ENCODE measurements around the gene SPOCK2. TPM values are rescaled to one million over a fixed set of nuclear protein-coding genes. Genes with fewer than 3 reads are reported as not detected.
A peak's percentile ranks its signal among the peaks of the same experiment; 100 is the strongest.

SPOCK2 gene
- total RNA-seq, 2 experiments from 2014 or later: 370 to 371 TPM

DNA sequence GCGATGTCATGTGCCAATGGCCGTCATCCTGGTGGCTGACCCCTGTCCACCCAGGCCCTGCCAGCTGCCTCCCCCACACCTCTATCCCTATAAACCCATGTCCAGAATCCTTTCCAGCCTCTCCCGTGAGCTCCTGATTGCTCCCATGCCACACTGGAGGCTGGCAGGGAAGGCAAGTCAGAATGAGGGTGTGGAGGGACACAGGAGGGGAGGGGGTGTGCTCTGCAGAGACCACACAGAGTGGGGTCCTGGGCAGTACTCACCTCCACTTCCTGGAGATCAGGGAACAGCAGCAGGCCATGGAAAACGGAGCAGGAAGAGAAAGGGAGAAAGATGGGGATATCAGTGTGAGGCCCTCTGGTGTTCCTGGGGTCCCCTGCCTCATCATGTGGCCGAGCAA lies 15.7 kb downstream of the SPOCK2 start:
- H3K36me3 Mint-ChIP-seq: peaks cover 33% of the 10 kb centered on the region
- H3K27ac Mint-ChIP-seq: peak overlapping the region; percentile 3

DNA sequence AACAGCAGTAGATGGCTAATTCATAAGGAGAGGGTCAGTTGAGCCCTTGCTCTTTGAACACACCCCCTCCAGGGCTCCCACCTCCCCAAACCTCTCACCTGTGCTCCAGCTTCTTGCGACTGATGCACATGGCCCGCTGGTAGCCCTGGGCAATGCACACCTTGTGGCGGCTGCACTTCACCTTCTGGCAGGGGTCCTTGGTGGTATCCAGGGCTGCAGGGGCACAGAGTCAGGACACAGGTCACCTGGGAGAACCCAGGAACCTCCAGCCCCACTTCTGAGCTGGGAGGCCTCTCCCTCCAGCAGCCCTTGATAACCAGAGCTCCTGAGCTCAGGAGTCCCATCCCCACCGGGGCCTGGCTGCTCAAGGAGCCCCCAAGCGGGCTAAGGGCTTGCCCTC lies 16.3 kb downstream of the SPOCK2 start:
- ATAC-seq (ENCODE audit: low read depth): no peak
- Mint-ChIP-seq H3K4me1 (peaks cover 38% of the 10 kb centered on the region), H3K9me3 (no peaks in the 10 kb centered on the region), H3K27me3 (no peaks in the 10 kb centered on the region), H3K27ac (no peak overlapping the region), H3K36me3 (peaks cover 33% of the 10 kb centered on the region), H3K4me3 (no peak overlapping the region)
- POLR2A ChIA-PET: interaction anchor here (1.5 kb wide), 1 partner anchor 16 kb away, joined by 4 read pairs; no protein-coding TSS in a partner anchor
- no peak for DNase-seq

More for the DNA sequence above, 15.7 kb downstream of the SPOCK2 start:
- ATAC-seq (ENCODE audit: low read depth) (no peak), DNase-seq (no peak)
- POLR2A ChIA-PET: interaction anchor here (0.6 to 1.5 kb wide), 5 partner anchors 10 to 35 kb away, joined by 3 to 6 read pairs (median 4); no protein-coding TSS in a partner anchor
- Mint-ChIP-seq H3K4me3 (no peak overlapping the region), H3K9me3 (no peaks in the 10 kb centered on the region), H3K4me1 (peaks cover 44% of the 10 kb centered on the region), H3K27me3 (no peaks in the 10 kb centered on the region)

DNA sequence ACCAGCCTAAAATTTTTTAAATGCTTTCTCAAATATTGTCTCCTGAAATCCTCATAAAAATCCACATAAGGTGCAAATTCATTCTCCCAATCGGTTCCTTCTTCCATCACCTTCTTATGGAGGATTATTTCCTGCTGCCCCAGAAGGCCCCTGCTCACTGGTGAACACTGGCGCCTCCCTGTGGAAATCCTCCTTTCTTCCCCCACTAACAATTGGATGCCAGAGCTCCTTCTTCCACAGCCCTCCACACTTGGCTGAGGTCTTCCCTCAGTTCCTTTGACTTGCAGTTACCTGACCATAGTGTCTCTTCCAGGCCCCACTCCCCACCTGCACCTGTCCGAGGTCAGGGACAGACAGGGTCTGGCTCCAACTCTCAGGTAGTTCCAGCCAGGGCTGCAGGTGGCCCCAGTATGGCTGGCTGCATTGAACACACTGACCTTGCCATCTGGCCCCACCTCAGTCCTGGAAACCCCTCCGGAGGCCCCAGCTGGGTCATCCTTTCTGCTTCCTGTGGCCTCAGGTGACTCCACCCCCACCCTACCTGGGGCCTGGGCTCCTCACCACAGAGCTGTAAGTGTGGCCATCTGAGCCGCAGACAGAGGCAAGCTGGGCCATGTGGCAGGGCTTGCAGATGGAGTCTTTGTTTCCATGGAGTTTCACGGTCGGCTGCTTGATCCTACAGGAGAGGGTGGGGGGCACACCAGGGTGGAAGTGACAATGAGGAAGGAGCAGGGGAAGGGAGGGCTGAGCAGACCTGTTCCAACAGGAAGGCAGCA lies 18.4 kb downstream of the SPOCK2 start:
- Mint-ChIP-seq H3K4me1 (peaks cover 23% of the 10 kb centered on the region), H3K9me3 (no peaks in the 10 kb centered on the region), H3K27me3 (no peaks in the 10 kb centered on the region), H3K27ac (peak overlapping the region; percentile 27), H3K36me3 (peaks cover 35% of the 10 kb centered on the region), H3K4me3 (no peak overlapping the region)
- no peak for DNase-seq
- POLR2A ChIA-PET: interaction anchor here (0.6 to 2.2 kb wide), 4 partner anchors 9 to 206 kb away, joined by 3 to 9 read pairs (median 4); no protein-coding TSS in a partner anchor
- ATAC-seq (ENCODE audit: low read depth): no peak

DNA sequence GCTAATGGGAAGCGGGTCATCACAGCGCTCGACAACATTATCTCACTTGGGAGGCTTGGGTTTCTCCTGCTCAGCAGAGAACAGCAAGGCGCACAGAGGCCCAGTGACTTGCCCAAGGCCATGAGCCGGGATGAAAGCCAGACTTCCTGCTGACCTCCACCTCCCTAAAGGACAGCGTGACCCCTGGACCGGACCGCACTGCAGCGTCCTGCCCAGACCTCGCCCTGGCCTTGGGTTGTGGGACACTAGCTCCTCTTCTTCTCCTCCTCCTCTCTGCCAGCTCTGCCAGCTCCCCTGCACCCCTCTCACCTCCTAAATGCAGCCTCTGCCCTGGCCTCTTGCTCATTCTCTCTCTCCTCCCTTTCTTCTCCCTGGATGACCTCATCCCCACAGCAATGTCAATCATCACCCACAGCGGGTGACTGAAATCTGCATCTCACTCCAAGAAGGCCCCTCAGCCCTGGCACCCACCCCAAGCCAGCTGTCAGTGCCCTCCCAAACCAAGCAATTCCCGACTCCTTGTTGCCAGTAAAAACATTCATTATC lies 19.4 kb downstream of the SPOCK2 start:
- Mint-ChIP-seq H3K4me3 (no peak overlapping the region), H3K27me3 (no peaks in the 10 kb centered on the region), H3K4me1 (peaks cover 21% of the 10 kb centered on the region), H3K27ac (peak overlapping the region; percentile 47), H3K9me3 (no peaks in the 10 kb centered on the region), H3K36me3 (peaks cover 34% of the 10 kb centered on the region)
- ATAC-seq (ENCODE audit: low read depth): no peak
- no peak for DNase-seq
- POLR2A ChIA-PET: interaction anchor here (2.2 kb wide), 1 partner anchor 10 kb away, joined by 9 read pairs; no protein-coding TSS in a partner anchor

DNA sequence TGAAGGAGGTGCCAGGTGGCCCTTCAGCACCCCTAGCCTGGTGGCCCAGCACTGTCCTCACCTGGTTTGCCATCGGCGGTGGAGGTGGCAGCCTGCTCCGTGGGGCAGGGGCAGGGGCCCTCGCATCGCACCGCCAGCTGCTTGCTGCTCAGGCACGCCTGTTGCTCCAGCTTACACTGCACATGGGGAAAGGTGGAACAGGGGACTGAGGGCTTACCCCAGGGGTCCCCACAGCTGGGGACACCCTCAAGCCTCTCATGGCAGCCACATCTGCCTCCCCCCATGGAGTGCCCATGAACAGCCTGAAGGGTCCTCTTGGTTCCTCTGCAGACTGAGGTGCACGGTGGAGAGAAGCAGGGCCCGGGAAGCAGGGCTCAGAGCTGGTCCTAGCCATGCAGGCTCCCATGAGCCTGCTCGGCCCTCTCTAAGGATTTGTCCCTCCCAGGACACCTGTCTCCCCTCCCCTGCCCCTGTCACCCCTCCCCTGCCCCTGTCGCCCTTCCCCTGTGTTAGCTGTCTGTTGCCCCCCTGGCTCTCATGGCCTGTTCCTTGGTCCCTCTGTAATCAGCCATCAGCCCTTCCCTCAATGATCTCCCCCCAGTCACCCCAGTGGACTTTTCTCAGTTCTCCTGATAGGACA lies 20.1 kb downstream of the SPOCK2 start:
- peak overlapping the region; percentile 70 for H3K27ac Mint-ChIP-seq
- H3K36me3 Mint-ChIP-seq: peaks cover 33% of the 10 kb centered on the region
- ATAC-seq (ENCODE audit: low read depth): no peak
- H3K4me1 Mint-ChIP-seq: peaks cover 17% of the 10 kb centered on the region
- DNase-seq: no peak
- H3K9me3 Mint-ChIP-seq: no peaks in the 10 kb centered on the region
- POLR2A ChIA-PET: no interaction called here
- H3K27me3 Mint-ChIP-seq: no peaks in the 10 kb centered on the region
- H3K4me3 Mint-ChIP-seq: no peak overlapping the region

DNA sequence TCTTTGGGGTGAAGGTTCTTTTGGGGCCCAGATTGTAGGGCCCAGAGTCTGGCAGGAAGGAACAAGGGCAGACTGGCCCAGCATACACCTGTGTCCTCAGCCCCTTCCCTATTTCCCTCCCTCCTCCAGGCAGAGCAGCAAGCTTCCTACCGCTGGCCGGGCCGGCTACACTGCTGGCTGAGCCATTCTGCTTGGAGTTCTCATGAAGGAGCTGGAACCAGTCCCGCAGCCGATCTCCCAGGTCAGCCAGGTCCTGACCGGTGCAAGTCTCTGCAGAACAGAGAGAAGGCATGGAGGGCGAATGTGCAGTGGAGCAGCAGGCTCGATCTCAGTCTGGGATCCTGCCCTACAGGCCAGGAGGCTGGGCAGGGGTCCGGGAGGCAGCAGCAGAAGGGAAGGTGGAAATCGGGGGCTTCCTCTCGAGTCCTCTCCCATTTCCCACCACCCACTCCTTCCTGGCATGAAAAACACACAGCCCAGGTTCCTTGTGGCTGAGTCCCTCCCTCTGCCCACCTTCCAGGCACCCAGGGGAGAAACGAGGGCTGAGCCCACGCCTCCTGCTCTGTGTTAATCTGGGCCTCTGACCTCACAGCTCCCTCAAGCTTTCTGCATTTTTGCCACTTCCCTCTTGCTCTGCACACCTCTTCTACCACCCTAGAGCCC lies 20.8 kb downstream of the SPOCK2 start:
- H3K27ac Mint-ChIP-seq: peak overlapping the region; percentile 70
- POLR2A ChIA-PET: no interaction called here
- no peaks in the 10 kb centered on the region for H3K9me3 Mint-ChIP-seq
- H3K4me3 Mint-ChIP-seq: no peak overlapping the region
- DNase-seq (no peak), ATAC-seq (ENCODE audit: low read depth) (no peak)
- H3K36me3 Mint-ChIP-seq: peaks cover 28% of the 10 kb centered on the region
- H3K27me3 Mint-ChIP-seq: no peaks in the 10 kb centered on the region
- H3K4me1 Mint-ChIP-seq: peaks cover 16% of the 10 kb centered on the region

DNA sequence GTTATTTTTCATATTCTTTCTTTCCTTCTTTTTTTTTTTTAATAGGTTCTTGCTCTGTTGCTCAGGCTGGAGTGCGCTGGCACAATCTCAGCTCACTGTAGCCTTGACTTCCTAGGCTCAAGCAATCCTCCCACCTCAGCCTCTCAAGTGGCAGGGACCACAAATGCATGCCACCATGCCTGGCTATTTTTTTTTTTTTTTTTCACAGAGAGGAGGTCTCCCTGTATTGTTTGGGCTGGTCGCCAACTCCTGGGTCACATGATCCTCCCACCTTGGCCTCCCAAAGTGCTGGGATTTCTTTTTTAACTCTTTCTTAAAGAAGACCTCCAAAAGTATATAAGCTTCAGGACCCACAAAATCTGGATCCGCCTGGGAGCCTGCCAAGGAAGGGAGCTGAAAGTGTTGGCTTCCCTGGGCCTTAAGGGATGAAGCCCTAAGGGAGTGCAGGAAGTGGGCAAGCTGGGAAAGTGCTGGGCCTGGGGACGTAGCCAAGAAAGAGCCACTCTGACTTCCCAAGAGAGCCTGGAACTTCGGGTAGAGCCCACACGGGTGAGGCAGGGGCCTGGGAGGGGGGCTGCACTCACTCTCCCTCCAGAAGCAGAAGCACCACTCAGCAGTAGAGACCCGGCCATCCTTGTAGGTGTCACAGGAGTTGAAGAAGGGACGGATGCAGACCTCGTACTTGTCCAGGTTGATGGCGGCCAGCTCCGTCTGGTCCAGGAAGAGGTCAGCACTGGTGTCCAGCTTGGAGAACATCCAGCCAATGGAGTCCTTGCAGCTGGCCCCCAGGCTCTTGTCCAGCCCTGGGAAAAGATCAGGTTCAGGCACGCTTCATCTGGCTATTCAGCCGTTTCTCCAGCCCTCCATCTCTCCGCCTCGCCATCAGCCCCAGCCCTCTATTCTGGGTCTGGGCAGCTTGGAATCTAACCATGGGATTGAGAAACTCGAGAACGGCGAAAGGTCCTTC lies 21.8 kb downstream of the SPOCK2 start:
- Mint-ChIP-seq H3K27ac (no peak overlapping the region), H3K27me3 (no peaks in the 10 kb centered on the region), H3K4me3 (no peak overlapping the region), H3K4me1 (peaks cover 14% of the 10 kb centered on the region), H3K9me3 (no peaks in the 10 kb centered on the region), H3K36me3 (peaks cover 22% of the 10 kb centered on the region)
- ATAC-seq (ENCODE audit: low read depth): no peak
- POLR2A ChIA-PET: interaction anchor here (0.7 kb wide), 1 partner anchor 9 kb away, joined by 4 read pairs; no protein-coding TSS in a partner anchor
- DNase-seq: no peak

DNA sequence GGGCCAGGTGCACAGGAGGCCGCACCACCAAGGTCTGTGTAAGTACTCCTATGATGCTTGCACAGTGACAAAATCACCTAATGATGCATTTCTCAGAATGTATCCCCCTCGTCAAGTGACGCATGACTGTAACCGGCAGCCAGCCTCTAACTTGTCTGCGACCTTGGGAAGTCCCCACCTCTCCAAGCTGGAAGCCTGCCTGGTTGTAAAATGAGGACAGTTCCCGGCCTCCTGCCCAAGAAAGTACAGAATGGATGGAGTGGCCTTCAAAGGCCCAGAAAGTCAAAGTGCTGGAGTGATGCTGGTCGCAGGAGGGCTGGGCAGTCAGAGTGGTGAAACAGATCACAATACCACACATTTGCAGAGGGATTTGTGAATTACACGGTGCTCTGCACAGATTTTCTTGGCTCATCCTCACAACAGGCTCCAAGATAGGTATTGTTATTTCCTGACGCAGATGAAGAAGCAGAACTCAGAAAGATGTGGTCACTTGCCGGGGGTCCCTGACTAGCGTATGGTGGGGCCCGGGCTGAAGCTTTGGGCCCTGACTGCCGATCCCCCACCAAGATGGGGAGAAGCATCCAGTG lies 22.8 kb downstream of the SPOCK2 start:
- Mint-ChIP-seq H3K9me3 (no peaks in the 10 kb centered on the region), H3K36me3 (peaks cover 19% of the 10 kb centered on the region), H3K27me3 (no peaks in the 10 kb centered on the region), H3K4me3 (no peak overlapping the region), H3K4me1 (peaks cover 4% of the 10 kb centered on the region), H3K27ac (no peak overlapping the region)
- POLR2A ChIA-PET: interaction anchor here (0.7 kb wide), 1 partner anchor 10 kb away, joined by 4 read pairs; no protein-coding TSS in a partner anchor
- no peak for DNase-seq
- no peak for ATAC-seq (ENCODE audit: low read depth)

DNA sequence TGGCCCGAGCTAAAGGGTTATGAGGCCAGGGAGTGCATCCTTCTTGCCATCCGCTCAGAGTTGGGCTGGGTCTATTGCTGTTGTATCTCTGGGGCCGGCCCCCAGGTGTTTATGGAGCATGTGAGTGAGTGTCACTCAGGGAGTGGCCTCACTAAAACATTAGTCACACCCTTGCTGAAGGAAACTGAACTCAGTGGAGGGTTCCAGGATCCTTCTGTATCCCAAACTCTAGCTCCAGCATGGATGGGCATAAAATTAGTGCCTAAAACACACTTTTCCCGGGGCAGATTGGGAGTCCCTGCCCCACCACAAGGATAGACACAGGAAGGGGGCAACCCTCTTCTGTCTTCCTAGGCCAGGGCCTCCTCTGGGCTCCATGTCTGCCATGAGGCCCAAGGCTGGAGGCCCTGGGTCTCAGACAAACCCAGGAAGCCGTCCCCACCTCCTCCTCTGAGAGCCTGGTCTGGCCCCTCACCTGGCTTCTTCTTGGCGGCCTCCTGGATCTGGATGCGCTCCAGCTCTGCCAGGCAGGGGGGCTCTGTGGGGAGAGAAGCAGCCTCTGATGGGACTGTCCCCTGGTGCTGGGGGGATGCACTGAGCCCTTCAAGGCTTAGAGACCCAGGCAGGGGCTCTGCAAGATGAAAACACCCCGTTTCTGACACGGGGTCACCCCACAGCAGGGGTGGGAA lies 24.5 kb downstream of the SPOCK2 start:
- POLR2A ChIA-PET: interaction anchor here (0.6 to 3.2 kb wide), 3 partner anchors 9 to 183 kb away, joined by 3 to 7 read pairs (median 5); no protein-coding TSS in a partner anchor
- Mint-ChIP-seq H3K9me3 (no peaks in the 10 kb centered on the region), H3K4me3 (no peak overlapping the region), H3K27me3 (no peaks in the 10 kb centered on the region), H3K36me3 (peaks cover 12% of the 10 kb centered on the region), H3K27ac (no peak overlapping the region), H3K4me1 (peaks cover 1% of the 10 kb centered on the region)
- no peak for DNase-seq
- no peak for ATAC-seq (ENCODE audit: low read depth)

DNA sequence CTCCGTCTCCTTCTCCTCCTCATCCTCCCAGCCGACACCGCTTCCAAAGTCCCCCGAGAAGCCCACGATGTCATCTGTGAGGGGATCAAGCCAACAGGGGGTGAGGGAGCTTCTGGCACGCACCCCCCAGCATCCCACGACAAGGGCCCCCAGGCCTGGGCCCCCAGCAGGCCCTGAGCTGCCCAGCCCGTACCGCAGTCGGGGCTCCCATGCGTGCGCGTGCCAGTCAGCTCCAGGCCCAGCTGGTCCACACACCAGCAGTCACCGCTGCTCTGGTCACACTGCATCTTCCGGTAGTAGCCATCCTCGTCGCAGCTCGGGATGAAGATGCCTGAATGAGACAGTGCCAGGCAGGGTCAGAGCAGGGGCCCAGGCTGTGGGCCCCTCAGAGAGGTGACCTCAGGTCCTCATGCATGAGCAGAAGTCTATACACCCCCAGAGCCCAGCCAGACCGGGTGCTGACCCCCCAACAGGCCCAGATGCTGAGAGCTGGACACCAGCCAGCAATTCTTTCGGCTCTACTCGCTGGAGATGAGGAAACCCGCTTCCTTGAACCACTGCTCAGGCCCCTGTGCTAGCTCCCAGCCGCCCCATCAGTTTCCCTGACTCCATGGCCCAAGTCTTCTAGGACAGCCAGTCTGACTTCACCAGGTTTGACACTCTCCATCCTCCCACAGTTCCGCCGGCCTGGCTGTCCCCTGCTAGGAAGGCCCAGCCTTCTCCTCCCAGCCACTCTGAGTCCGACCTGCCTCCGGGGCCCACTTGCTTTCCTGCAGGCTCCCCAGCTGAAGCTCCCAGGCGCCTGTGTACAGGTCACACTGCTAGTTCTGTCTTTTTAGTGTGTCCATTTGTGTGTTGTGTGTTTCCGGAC lies 25.3 kb downstream of the SPOCK2 start:
- Mint-ChIP-seq H3K27ac (no peak overlapping the region), H3K36me3 (peaks cover 12% of the 10 kb centered on the region), H3K4me3 (no peak overlapping the region), H3K9me3 (no peaks in the 10 kb centered on the region), H3K4me1 (peaks cover 1% of the 10 kb centered on the region), H3K27me3 (no peaks in the 10 kb centered on the region)
- POLR2A ChIA-PET: interaction anchor here (0.6 to 3.2 kb wide), 3 partner anchors 10 to 184 kb away, joined by 3 to 7 read pairs (median 5); no protein-coding TSS in a partner anchor
- ATAC-seq (ENCODE audit: low read depth): no peak
- no peak for DNase-seq

DNA sequence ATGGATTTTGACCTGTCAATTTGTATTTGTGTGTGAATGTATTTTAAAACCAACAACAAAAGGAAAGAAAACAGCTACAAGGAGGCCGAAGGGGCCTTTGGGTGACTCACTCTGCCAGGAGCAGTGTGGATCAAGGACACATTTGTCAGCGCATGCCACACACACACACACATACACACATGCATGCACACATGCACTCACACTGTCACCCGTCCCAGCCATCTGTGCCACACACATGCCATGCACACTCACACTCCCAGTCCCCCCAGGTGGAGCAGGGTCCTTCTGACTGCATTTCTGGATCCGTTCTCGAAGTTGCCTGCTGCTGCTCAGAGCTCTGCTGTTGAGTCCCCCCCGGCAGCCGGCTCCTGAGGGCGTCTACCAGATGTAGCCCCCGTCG lies 26.0 kb downstream of the SPOCK2 start:
- H3K9me3 Mint-ChIP-seq: no peaks in the 10 kb centered on the region
- POLR2A ChIA-PET: interaction anchor here (1.1 to 3.2 kb wide), 3 partner anchors 11 to 22 kb away, joined by 3 to 7 read pairs (median 5); no protein-coding TSS in a partner anchor
- H3K36me3 Mint-ChIP-seq: peaks cover 12% of the 10 kb centered on the region
- peaks cover 1% of the 10 kb centered on the region for H3K4me1 Mint-ChIP-seq
- ATAC-seq (ENCODE audit: low read depth) (no peak), DNase-seq (no peak)
- no peaks in the 10 kb centered on the region for H3K27me3 Mint-ChIP-seq
- H3K27ac Mint-ChIP-seq: no peak overlapping the region
- H3K4me3 Mint-ChIP-seq: no peak overlapping the region
